Measurements from ENCODE around the gene CDV3. TPM values are rescaled to one million over a fixed set of nuclear protein-coding genes. Genes with fewer than 3 reads are reported as not detected.

The CDV3 gene
- total RNA-seq, 1 experiment from 2014 or later = 173 TPM

- Histone ChIP-seq H4K20me1 (ENCODE audit: control insufficient read depth, insufficient read depth, insufficient read length) (no peaks in the 10 kb centered on the region), H3K4ac (ENCODE audit: low read depth, low read length) (no peak overlapping the region), H3K4me1 (ENCODE audit: insufficient read depth, low read length) (no peaks in the 10 kb centered on the region), H4K8ac (replicated peaks; ENCODE audit: insufficient read length, low read depth, low read length) (no peak overlapping the region), H2BK20ac (ENCODE audit: low read depth, low read length, poor library complexity, severe bottlenecking) (no peak overlapping the region), H3K23me2 (ENCODE audit: insufficient read length, low read depth, low read length, poor library complexity, severe bottlenecking) (no peaks in the 10 kb centered on the region), H3K79me1 (ENCODE audit: insufficient read depth, low read depth, low read length, poor library complexity, severe bottlenecking) (no peaks in the 10 kb centered on the region), H3K4me2 (ENCODE audit: insufficient read depth, insufficient read length, low read length) (no peak overlapping the region), H3K18ac (ENCODE audit: insufficient read length, low read depth, low read length) (no peak overlapping the region), H3K27ac (ENCODE audit: insufficient read length, low read depth, low read length) (no peak overlapping the region), H2AK5ac (ENCODE audit: insufficient read length, low read length) (no peak overlapping the region), H3K14ac (ENCODE audit: insufficient read depth, low read length) (no peak overlapping the region), H3K9ac (ENCODE audit: extremely low read depth, insufficient read length, low read length) (no peak overlapping the region), H2AFZ (ENCODE audit: low read length) (no peak overlapping the region), H3K23ac (ENCODE audit: insufficient read length, low read depth, low read length) (no peak overlapping the region), H2BK5ac (ENCODE audit: insufficient read length, low read length) (no peak overlapping the region), H2BK12ac (ENCODE audit: insufficient read length, low read depth, low read length) (no peak overlapping the region), H2BK15ac (ENCODE audit: low read depth, low read length) (no peak overlapping the region), H3K56ac (ENCODE audit: insufficient read length, low read depth, low read length) (no peak overlapping the region), H2BK120ac (ENCODE audit: low read depth, low read length, poor library complexity, severe bottlenecking) (no peak overlapping the region), H3T11ph (ENCODE audit: low read length) (no peak overlapping the region), H3K9me3 (ENCODE audit: control insufficient read depth, low read depth, low read length) (no peaks in the 10 kb centered on the region), H3K79me2 (ENCODE audit: insufficient read depth, low read length) (no peaks in the 10 kb centered on the region), H4K5ac (ENCODE audit: insufficient read length, low read depth, low read length) (no peak overlapping the region), H3K27me3 (ENCODE audit: insufficient read depth, low read length) (no peaks in the 10 kb centered on the region), H4K91ac (ENCODE audit: insufficient read length, low read depth, low read length) (no peak overlapping the region)
- TF ChIP-seq CTCF (conservative IDR thresholded peaks at IDR 0.05) = no peak
- Mint-ChIP-seq H3K4me1 (no peaks in the 10 kb centered on the region), H3K4me3 (no peak overlapping the region), H3K36me3 (ENCODE audit: insufficient read depth in 1 of 3, low read depth in 3 of 3) (peaks cover 15 to 79% (median 66%) of the 10 kb centered on the region in 3 experiments; a peak in 6 of 7 replicates), H3K27me3 (ENCODE audit: low read depth) (no peaks in the 10 kb centered on the region), H3K27ac (no peak overlapping the region; a peak in 1 of 7 replicates), H3K9me3 (no peaks in the 10 kb centered on the region)
- no CpG with 5 or more reads among the region's 13 CpGs for WGBS (ENCODE audit: extremely low coverage, insufficient read length, low lambda C conversion rate)
- DNase-seq = no peak
Measured at GRCh38 chr3:133620066-133620784, 46.7 kb downstream of the CDV3 start.

Data from H9 (cell line).